GM20000 (cell line): ENCODE results near the gene TNS4.

Experiments used
- DNase-seq: peaks from one replicate; pipeline ENCODE4 v3.0.0; 2012; ENCODE audit warnings: low spot score
- CTCF ChIP-seq: IDR thresholded peaks from 2 replicates; pipeline ENCODE4 v1.5.1; 2012; ENCODE audit warnings: mild to moderate bottlenecking, control low read depth; ENCODE audit errors: extremely low read depth, missing control alignments

The TNS4 gene

GRCh38 chr17:40502716-40503115, 1.3 kb upstream of the TNS4 start:
- DNase-seq: no peak
- TF ChIP-seq CTCF: no peak

- DNase-seq: no peak
- no peak for TF ChIP-seq CTCF
Measured at GRCh38 chr17:40500709-40501108, 714 bp downstream of the TNS4 start.

- TF ChIP-seq CTCF: no peak
- no peak for DNase-seq
Measured at GRCh38 chr17:40500190-40500589, 1.2 kb downstream of the TNS4 start.

- DNase-seq: no peak
- TF ChIP-seq CTCF: no peak
Measured at GRCh38 chr17:40499551-40500189, 1.8 kb downstream of the TNS4 start.

- no peak for TF ChIP-seq CTCF
- DNase-seq: no peak
Measured at GRCh38 chr17:40498281-40499084, 2.9 kb downstream of the TNS4 start.

- no peak for DNase-seq
- no peak for TF ChIP-seq CTCF
Measured at GRCh38 chr17:40497695-40498094, 3.7 kb downstream of the TNS4 start.

GRCh38 chr17:40496634-40497420, 4.6 kb downstream of the TNS4 start:
- DNase-seq: no peak
- no peak for TF ChIP-seq CTCF
